Stimulated activated CD4-positive, alpha-beta T cell treated with anti-CD3 and anti-CD28 coated beads, Interleukin-2, amount 100 ng/mL, for 48 hours (primary cell): ENCODE data around the gene PSMA3.
"Not testable (repeated sequence)": the region's sequence is repeated elsewhere in the genome, so short reads cannot be mapped to it uniquely, and the experiment has no call there.

Experiments
- DNase-seq, 2 donors: peaks; one replicate each; pipeline ENCODE4 v3.0.0-alpha.2; 2020

The PSMA3 gene

DNA sequence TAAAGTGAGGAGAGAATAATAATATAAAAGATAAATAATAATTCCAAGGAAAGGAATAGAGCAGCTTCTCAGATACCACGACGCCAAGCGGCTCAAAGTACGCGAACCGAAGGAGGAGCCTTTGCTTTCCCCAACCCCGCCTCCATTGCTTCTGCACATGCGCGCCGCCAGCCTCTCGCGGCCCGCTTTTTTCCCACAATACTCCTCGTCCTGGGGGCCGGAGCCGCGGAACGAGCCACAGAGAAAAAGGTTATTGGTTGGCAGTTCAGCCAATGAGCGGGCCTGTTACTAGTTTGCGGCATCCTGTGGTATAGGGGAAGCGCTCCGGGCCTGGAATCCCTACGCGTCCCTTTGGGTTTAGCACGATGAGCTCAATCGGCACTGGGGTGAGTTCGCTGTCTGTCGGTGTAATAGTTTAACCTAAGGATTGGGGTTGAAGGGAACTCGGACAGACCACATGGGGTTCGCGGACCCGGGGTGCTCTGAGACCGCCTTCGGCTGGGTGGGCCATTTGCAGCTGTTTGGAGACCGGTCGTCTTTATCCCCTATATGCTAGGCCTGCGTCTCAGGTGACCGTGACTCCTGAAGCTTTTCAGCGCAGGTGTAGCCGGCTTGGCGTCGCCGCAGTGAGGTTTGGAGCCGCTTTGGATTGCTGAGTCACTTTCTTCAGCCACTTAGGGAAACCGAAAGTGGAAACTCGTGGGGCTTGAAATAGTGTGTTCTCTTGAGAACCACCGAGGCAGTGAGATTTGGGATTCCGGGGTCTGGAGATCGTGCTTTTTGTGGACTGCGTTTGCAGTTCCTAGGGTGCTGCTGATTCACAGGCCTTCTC lies at the start of gene PSMA3:
PSMA3 (plus strand) TSS at position 288 of the 832 bp plus-strand sequence; CDS start at position 366, 78 bp downstream.
- DNase-seq, result peak; percentile 91 to 95

GRCh38 chr14:58196198-58196597 lies 48.4 kb upstream of the PSMA3 start:
- no peak for DNase-seq

GRCh38 chr14:58198086-58198485 lies 46.6 kb upstream of the PSMA3 start:
- no peak for DNase-seq

GRCh38 chr14:58199726-58200479 lies 44.7 kb upstream of the PSMA3 start, which contains the start of gene ACTR10:
TSS of gene ACTR10 (plus strand) at chr14:58200149. CDS start at chr14:58200218, 69 bp downstream.
- peak; percentile 87 to 88 for DNase-seq

- DNase-seq, result no peak
Observed at GRCh38 chr14:58200480-58200841, 44.2 kb upstream of the PSMA3 start.

DNA sequence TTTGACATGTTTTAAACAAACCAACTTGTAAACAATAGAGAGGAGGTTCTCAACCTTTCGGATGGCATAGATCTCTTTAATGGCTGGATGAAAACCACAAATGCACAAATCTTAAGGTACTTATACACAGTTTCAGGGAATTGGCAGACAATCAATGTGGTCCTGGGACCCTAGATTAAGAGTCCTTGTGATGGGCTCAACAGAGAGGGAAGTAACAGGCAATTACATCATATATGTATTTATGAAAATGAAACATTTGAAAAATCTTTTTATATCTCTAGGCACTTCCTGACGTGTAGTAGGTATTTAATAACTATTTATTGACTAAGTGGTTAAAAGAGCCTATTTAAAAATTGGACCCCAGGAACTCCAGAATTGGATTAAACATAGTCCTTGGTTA lies 43.8 kb upstream of the PSMA3 start:
- no peak for DNase-seq

- DNase-seq, result no peak
Observed at GRCh38 chr14:58213176-58213575, 31.5 kb upstream of the PSMA3 start.

- DNase-seq, result no peak
Observed at GRCh38 chr14:58215191-58215914, 29.3 kb upstream of the PSMA3 start.

GRCh38 chr14:58216544-58216943 lies 28.1 kb upstream of the PSMA3 start:
- no peak for DNase-seq

DNA sequence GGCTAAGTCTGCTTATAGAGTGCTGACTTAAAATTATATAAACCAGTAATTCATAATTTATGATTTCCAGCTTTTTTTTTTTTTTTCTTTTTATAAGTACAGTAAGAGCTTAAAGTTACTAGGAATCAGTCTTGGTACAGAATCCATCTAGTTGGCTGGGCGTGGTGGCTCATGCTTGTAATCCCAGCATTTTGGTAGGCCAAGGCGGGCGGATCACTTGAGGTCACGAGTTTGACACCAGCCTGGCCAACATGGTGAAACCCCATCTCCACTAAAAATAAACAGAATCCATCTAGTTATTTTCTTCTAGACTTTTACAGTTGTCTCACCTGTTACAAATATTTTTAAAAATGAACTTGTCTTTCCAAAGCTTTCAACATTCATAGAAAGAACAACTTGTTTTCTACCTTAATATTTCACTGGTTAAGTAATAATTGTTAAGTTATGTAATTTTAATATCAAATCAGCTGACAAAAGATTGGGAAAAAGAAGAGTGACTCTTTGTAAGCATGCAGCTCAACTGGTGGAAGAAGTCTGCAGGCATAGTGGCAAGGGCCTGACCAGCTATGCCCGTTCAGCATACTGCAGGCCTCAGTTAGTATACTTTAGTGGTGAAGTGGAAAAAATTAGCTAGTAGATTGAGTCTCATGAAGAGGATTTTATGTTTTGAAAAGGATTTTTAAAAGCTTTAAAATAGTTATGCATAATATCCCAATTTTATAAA lies 17.4 kb upstream of the PSMA3 start:
- no peak for DNase-seq

- no peak for DNase-seq
Observed at GRCh38 chr14:58238252-58239243, 6.1 kb upstream of the PSMA3 start.

DNA sequence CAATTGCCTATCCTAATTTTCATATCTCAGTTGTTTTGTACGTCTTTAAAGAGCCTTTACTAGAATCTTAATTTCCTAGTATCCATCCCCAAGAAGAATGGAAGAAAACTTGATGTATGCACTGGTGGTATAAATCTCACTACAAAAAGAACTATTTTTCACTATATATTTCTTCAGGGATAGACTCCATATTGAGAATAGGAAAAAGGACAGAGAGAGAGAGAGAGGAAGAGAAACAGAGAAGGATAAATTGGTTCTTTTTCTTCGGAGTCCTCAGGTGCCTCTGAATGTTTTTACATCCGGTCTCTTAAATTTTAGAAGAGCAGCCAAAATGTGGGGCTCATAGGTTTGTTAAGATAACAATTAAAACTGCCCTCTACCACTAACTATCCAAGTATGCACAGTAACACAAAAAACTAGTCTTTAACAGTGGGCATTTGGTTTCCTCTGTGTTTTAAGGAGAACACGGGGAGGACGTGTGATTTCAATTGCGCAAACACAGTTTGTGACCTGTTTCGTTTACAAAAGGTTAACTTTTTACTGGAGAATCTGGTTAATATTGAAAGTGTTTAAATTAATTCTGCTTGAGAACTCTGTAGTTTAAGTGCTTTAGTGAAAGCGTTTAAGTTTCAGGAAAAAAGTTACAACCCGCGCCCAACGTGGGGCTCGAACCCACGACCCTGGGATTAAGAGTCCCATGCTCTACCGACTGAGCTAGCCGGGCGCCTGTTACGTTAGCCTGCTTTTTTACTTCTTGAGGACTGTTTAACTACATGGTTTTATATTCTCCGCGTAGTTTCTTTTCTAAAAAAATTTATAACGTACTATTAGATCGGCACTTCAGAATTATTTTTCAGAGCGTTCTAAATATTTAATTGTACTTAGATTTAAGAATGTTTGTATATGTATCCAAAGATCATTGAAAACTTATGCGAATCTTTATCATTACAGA lies 5.1 kb upstream of the PSMA3 start:
- DNase-seq, result peak; percentile 81 to 86

- DNase-seq, result no peak
Observed at GRCh38 chr14:58243790-58244555, 670 bp upstream of the PSMA3 start.

GRCh38 chr14:58245562-58245961 lies 919 bp downstream of the PSMA3 start:
- no peak for DNase-seq

DNA sequence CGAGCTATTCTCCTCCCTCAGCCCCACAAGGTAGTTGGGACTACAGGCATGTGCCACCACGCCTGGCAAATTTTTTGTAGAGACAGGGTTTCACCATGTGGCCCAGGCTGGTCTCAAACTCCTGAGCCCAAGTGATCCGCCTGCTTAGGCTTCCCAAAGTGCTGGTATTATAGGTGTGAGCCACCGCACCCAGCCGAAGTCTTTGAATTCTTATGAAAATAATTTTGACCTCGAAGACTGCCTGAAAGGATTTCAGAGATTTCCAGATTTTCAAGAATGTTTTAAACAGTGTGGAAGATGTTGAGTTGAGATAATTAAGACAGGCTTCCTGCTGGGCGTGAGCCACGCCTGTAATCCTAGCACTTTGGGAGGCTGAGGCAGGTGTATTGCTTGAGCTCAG lies 5.0 kb downstream of the PSMA3 start:
- no peak for DNase-seq

DNA sequence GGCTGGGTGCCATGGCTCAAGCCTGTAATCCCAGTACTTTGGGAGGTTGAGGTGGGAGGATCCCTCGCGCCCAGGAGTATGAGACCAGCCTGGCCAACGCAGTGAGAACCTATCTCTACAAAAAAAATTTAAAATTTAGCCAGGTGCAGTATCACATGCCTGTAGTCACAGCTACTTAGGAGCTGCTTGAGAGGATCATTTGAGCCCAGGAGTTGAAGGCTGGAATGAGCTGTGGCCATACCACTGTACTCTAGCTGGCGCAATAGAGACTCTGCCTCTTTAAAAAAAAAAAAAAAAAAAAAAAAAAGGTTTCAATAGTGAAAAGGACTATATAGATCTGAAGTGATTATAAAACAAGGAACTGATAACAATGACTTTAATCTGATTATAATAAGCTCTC lies 13.5 kb downstream of the PSMA3 start:
- DNase-seq, result no peak

DNA sequence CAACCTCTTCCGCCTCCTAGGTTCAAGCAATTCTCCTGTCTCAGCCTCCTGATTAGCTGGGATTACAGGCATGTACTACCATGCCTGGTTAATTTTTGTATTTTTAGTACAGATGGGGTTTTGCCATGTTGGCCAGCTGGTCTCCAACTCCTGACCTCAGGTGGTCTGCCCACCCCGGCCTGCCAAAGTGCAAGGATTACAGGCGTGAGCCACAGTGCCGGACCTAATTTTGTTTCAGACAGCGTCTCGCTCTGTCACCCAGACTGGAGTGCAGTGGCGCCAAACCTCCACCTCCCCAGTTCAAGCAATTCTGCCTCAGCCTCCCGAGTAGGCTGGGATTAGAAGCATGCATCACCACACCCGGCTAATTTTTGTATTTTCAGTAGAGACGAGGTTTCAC lies 17.4 kb downstream of the PSMA3 start:
- not testable (repeated sequence) for DNase-seq

DNA sequence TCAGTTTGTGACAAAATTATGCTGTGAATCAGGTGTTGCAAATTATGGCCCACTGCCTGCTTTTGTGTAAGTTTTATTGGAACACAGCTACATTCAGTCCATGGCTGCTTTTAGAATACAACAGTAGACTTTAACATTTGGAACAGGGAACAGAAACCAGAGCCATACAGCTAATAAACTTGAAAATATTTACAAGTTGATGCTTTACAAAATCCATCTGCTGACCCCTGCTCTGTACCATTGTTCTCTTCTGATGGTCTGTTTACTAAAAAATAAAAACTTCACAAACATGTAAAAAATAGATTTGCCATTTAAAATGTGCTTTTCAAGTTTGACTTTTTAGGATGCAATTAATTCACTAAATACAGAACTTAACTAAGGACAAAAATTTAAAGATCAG lies 20.8 kb downstream of the PSMA3 start:
- no peak for DNase-seq

DNA sequence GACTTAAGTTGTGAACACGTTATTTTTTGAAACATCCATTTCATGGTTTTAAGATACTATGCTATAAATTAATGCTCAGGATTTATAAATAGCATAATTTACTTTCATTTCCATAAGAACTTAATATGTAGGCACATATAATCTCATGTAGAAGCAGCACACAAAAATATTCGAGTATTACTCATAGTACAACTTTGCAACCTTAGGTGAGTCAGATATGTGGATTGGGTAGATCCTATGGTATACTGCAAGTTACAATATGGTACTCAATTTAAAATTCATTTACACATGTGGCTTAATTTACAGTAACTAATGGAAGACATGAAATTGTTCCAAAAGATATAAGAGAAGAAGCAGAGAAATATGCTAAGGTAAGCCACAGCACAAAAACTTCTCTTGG lies 26.0 kb downstream of the PSMA3 start:
- no peak for DNase-seq
